Measurements from ENCODE around the gene GGCX. TPM values are rescaled to one million over a fixed set of nuclear protein-coding genes. Genes with fewer than 3 reads are reported as not detected.

The GGCX gene
- total and polyA plus RNA-seq, 9 of the 15 experiments (the other 6 are each of a cell fraction or from before 2014, with no cell fraction given): 14.4 to 47.1 (median 28.1) TPM

GRCh38 chr2:85561280-85562212 lies at the start of gene GGCX (continued):
- TF ChIP-seq ZNF316 (IDR thresholded peaks at IDR 0.05) (no peak), ATF6 (CRISPR knock-in tag; IDR thresholded peaks at IDR 0.05) (peak; percentile 31; the same call in 1 of the 2 replicates), GTF2F1 (IDR thresholded peaks at IDR 0.05; ENCODE audit: low read depth, low read length) (peak; percentile 41; the same call in 1 of the 2 replicates), ZNF395 (CRISPR knock-in tag; IDR thresholded peaks at IDR 0.05) (no peak), SOX6 (IDR thresholded peaks at IDR 0.05) (peak; percentile 44; the same call in 1 of the 2 replicates), ETV1 (tag; conservative IDR thresholded peaks at IDR 0.05; ENCODE audit: low read depth) (peak; percentile 40; the same call in 1 of the 2 replicates), BHLHE40 (IDR thresholded peaks at IDR 0.05; ENCODE audit: low read length) (0 out of 2 replicates have a peak, but pooled peaks have one; percentile 19), YY1 (IDR thresholded peaks at IDR 0.05; ENCODE audit: borderline replicate concordance in 1 of 3, control insufficient read depth in 1 of 3, extremely low read depth in 1 of 3, insufficient read depth in 3 of 3, insufficient read length in 1 of 3, insufficient replicate concordance in 2 of 3, low read depth in 1 of 3, low read length in 2 of 3) (peak; percentile 69 to 94 (median 89)), MAZ (CRISPR knock-in tag; conservative IDR thresholded peaks at IDR 0.05 in 1 of 2, IDR thresholded peaks at IDR 0.05 in 1 of 2) (peak; percentile 51; a peak in 3 of 4 replicates), ZFP30 (CRISPR knock-in tag; IDR thresholded peaks at IDR 0.05; ENCODE audit: borderline replicate concordance) (no peak), LARP7 (IDR thresholded peaks at IDR 0.05) (0 out of 2 replicates have a peak, but pooled peaks have one; percentile 58), PHB2 (IDR thresholded peaks at IDR 0.05; ENCODE audit: low read depth) (no peak), NKRF (IDR thresholded peaks at IDR 0.05; ENCODE audit: borderline replicate concordance) (0 out of 2 replicates have a peak, but pooled peaks have one; percentile 24), HMG20A (CRISPR knock-in tag; conservative IDR thresholded peaks at IDR 0.05) (no peak), WHSC1 (IDR thresholded peaks at IDR 0.05; ENCODE audit: low read length) (no peak)

All from K562 (cell line).